ENCODE data around the gene ZNF511.
"Not testable (repeated sequence)": the region's sequence is repeated elsewhere in the genome, so short reads cannot be mapped to it uniquely, and the experiment has no call there.

The ZNF511 gene, protein sequence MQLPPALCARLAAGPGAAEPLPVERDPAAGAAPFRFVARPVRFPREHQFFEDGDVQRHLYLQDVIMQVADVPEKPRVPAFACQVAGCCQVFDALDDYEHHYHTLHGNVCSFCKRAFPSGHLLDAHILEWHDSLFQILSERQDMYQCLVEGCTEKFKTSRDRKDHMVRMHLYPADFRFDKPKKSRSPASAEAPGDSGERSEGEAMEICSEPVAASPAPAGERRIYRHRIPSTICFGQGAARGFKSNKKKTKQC

DNA sequence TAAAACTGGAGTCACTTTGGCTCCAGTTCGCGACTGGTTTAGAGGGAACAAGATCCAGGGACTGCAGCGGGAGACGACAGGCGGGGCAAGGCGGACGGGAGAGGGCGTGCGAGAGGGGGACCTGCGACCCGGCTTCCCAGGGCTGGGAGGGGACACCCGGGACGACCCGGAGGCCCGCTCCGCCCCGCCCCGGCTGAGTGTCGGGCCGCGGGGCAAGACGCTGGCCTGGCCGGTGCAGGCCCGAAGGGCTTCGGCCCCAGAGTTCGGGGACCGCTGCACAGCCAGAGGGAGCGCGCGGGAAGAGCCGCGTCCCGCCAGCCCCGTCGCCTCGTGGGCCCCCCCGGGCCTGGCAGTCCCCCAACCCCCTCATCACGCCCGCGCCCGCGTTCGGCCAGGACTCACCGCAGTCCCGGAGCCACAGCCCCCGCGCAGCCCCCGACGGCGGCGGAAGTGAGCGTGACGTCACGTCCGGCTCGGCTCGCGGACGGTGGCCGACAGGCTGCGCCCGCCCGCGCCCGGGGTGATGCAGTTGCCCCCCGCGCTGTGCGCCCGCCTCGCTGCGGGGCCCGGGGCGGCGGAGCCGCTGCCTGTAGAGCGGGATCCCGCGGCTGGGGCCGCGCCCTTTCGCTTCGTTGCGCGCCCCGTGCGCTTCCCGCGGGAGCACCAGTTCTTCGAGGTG is at the start of gene ZNF511, which contains the start of gene TUBGCP2:
Gene ZNF511 (plus strand): TSS at position 494 of the 679 bp plus-strand sequence. CDS start 30 bp downstream, at position 524.
Gene TUBGCP2 (minus strand): TSS at position 452 of the 679 bp plus-strand sequence. CDS start 5,931 bp downstream, outside the sequence.
- peak; percentile 91 for DNase-seq (ENCODE audit: low spot score)

DNA sequence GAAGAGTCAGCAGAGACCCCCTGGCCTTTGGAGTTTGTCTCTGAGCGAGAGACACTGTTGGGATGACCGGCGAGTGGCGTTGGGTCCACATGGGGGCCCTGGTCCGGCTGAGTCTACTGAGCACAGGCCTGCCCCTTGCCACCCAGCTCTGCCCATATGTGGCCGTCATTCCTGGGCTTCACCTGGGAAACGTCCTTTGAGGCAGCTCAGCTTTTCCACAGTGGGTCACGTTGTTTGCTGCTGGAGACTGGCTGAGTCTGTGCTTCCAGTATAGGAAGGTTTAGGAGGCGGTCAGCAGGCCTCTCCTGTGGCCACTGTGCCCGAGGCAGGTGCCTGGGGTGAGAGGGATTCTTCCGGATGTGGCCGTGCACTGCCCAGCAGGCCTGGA is 49.1 kb upstream of the ZNF511 start:
- DNase-seq (ENCODE audit: low spot score), result no peak

DNA sequence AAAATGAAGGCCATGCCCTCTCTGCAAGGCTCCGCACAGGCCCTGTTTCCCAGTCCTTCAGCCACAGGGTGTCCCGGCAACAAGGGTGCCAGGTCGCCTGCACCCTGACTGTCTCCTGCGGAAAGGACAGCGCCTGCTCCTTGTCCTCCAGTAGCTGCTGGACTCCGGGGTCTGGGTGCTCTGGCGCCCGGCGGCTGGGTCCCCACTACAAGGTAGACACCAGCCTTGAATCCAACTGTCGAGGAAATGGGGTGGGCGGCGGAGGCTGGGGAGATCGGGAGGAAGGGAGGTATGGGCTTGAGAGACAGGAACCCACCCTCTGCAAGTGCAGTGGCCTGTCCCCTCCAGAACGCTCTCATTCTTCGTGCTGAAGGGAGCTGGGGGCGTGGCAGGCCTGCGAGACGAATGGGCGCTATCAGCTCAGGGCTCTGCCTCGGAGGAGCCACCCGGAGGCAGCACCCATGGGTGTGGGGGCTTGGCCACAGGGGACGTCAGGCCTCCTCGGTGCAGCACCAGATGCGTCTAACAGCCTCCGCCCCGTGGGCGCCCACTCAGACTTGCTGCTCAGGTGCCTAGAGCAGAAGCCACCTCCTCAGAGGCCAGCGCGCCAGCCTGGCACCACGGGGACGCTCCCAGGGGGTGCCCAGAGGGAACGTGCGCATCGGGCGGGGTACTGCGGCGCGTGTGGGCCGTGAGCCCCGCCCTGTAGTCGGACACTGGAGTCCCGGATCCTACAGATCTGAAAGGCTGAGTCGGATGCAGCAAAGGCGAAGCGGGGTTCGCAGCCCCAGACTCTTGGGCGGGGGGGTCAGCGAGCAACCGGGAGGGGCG is 47.6 kb upstream of the ZNF511 start:
- peak; percentile 74 for DNase-seq (ENCODE audit: low spot score)

DNA sequence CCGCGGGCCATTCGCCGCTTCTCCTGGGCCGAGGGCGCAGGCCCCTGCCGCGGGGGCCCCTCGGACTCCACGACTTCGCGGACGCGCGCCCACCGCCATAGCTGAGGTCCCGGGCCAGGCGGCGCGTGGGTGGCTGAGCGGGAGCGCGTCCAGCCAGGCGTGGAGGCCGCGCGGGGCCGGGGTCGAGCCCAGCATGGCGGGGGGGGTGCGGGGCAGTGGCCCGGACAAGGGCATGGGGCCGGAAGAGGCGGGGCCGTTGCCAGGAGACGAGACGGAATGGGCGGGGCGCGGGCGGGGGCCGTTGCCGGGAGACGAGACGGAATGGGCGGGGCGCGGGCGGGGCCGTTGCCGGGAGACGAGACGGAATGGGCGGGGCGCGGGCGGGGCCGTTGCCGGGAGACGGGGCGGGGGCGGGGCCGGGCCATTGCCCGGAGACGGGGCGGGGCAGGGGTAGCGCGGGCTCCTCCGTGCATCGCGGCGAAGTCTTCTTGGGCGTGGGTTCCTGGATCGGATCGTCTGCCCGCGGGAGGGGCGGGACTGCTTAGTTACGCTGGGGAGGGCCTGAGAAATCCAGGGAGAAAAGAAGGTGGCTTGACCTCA is 46.9 kb upstream of the ZNF511 start:
- DNase-seq (ENCODE audit: low spot score), result peak; percentile 85

DNA sequence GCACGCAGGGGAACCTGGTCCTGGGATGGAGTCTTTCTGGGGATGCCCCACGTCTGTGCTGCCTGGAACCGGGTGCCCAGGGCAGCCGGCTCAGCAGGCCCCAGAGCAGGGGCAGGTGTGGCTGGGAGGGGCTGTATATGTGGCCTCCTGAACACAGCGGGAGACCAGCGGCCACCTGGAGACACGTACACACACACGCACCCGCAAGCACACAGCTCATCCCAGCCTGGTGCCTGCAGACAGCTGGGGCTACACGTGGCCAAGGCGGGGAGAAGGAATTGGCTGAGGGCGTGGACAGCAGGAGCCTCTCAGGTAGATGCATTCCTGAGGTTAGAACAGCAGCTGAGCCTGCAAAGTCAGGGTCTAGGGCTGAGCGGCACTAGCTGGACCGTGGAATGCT is 46.0 kb upstream of the ZNF511 start:
- no peak for DNase-seq (ENCODE audit: low spot score)

DNA sequence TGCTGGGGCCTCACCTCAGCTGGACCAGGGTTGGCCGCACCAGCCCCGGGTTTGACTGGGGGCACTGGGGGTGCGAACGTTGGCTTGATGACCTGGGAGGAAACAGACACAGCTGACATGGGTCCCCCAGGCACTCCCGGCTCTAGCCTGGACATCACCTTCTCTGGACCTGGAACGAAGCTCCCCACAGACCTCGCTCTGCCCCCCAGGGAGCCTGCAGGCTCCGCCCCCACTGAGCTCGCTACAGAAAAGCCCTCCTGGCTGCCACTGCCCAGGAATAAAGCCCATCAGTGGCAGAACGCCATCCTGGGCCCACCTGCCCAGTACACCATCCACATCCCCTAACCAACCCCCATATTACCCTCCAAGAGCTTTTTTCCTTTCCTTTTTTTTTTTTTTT is 45.0 kb upstream of the ZNF511 start:
- no peak for DNase-seq (ENCODE audit: low spot score)

DNA sequence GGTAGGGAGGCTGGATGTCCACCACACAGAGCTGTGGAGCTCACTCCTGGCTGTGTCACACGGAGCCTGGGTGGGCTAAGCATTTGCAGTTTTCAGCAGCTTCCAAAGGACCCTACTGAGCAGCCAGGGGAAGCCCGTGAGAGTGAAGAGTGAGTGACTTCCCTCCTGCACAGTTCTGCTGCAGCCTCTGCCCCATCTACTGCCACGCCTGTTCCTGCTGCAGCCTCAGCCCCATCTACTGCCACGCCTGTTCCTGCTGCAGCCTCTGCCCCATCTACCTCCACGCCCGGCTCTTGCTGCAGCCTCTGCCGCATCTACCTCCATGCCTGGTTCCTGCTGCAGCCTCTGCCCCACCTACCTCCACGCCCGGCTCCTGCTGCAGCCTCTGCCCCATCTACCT is 44.3 kb upstream of the ZNF511 start:
- no peak for DNase-seq (ENCODE audit: low spot score)

DNA sequence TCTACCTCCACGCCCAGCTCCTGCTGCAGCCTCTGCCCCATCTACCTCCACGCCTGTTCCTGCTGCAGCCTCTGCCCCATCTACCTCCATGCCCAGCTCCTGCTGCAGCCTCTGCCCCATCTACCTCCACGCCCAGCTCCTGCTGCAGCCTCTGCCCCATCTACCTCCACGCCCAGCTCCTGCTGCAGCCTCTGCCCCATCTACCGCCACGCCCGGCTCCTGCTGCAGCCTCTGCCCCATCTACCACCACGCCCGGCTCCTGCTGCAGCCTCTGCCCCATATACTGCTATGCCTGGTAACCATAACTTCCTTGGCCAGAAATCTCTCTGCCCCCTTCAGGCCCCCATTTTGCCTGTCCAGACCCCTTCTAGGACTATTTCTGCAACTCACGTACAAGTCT is 43.7 kb upstream of the ZNF511 start:
- DNase-seq (ENCODE audit: low spot score), result not testable (repeated sequence)

DNA sequence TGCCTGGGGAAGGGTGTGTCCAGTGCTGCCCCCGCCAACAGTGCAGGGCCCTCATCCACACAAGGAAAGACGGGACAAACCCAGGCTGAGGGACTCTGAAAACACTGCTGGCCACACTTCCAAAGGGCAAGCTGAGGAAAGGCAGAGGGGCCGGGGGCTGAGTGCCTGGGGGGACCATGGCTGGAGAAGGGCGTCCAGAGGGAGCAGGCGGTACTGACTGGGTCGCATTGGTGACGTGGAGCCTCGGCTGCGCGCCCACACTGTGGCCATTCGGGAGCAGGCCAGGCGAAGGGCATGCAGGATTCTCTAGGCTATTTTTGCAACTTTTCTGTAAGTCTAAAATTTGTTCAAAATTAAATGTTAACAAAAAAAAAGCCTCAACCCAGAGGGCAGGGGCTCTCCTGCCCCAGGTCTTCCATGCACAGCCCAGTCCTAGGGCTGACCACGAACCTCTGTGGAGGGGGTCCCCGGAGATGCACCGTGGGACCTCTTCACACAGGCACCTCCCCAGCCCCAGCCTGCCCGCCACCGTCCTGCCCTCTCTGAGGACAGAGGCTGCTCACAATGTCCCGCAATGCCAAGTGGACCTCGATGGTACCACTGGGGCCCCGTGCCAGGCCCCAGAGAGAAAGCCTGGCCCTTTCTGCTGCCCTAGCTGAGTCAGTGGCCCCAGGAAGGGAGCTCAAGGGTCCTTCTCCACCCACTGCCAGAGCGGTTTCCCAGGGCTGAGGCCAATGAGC is 42.5 kb upstream of the ZNF511 start:
- DNase-seq (ENCODE audit: low spot score), result no peak

DNA sequence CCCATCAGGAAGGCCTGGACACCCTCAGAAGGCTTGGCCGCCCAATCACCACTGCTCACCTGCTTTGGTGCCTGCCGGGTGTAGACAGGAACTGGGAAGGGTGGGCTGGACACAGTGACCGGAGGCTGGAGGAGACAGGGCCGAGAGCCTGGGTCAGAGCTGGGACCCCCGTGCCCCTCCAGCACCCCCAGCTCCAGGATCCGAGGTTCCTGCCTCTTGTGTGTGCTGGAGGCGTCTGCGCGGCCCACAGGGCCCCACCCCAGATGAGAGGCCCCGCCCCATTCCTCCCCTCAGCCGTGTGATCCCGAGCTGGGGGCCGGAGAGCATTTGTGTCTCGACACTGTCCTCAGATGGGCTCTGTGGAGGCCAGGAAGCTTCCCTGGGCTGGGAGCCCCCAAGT is 41.4 kb upstream of the ZNF511 start:
- no peak for DNase-seq (ENCODE audit: low spot score)

DNA sequence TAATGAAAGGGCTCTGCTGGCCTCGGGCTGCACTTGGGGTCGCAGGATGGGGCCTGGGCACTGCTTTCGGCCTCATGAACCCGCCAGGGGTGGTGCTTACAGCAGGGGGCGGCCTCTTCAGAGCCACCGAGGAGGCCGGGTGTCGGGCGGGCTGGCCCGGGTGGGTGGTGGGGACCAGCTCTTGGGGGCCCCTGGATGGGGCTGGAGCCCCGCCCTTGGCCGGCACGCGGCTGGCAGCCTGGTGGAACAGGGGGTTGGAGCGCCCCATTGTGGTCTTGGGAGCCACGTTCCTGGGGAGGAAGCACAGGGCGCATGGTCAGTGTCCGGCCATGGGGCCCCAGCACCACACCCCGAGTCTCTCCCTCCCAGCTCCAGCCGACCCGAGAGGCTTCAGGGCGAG is 40.9 kb upstream of the ZNF511 start:
- no peak for DNase-seq (ENCODE audit: low spot score)

DNA sequence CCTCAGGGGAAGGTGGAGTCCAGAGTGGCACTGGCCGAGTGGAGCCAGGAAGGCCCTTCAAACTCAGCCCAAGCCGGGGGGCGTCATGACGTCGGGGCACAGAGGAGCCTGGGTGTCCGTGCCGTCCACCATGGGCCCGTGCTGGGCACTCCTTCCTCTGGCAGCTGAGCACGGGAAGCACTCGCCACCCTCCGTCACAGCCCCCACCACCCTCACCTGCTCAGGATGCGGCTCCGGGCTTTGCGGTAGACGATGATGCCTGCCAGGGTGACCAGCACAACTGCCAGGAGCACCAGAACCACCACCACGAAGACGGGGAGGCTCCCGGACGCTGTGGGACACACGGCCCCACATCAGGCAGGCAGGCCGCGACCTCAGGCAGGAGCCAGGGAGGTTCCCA is 40.2 kb upstream of the ZNF511 start:
- no peak for DNase-seq (ENCODE audit: low spot score)

DNA sequence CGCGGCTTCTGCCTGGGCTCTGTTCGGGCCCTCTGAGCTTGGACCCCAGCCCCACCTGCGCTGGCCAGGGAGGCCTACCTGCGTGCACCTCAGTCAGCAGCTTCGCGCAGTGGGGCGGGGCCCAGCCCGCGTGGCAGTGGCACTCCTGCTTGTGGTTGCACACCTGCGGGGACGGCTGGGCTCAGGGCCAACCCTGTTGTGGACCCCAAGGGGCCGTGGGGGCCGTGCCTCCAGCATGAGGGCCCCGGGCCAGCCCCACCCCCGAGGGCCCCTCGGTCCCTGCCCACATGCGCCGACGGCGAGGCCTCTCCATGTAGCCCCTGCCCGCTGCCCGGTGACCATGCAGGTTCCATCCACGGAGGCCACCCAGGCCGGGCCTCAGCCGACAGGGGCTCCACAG is 39.3 kb upstream of the ZNF511 start:
- no peak for DNase-seq (ENCODE audit: low spot score)

DNA sequence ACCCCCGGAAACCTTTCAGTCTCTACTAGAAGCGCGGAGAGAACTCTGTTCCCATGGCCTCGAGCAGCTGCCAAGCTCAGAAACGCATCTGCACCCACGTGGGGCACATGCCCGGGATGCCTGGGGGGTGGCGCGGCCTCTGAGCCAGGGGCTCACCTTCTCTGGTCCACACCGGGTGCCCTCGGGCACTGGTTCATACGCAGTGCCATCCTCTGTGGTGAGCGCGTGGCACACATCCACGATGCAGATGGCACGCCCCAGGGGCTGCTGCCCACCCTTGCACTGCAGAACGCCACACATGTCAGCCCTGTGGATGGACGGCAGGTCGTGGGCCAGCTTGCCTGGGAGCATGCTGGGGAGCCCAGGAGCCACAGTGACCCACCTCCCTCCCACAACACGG is 38.5 kb upstream of the ZNF511 start:
- no peak for DNase-seq (ENCODE audit: low spot score)

DNA sequence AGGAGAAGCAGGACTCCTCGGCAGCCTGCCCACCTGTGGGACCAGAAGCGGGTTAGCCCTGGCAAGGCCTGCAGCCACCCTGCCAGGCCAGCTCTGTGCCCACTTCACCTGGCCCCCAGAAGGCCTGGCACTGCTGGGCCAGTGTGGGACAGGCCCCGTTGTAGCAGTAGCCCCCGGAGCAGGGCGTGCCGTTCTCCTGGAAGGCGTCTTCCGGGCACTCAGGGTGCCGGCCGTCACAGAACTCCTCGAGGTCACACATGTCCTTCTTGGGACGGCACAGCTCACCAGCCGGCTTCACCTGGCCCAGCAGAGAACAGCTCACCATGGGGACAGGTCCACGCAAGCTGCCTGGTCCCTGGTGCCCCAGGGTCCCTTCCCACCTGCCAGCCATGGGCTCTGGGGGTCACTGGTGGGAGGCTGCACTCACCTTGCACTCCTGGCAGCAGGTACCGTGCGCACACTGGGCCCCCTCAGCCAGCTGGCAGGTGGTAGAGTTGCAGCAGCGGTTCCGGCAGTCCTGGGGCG is 37.9 kb upstream of the ZNF511 start:
- no peak for DNase-seq (ENCODE audit: low spot score)

DNA sequence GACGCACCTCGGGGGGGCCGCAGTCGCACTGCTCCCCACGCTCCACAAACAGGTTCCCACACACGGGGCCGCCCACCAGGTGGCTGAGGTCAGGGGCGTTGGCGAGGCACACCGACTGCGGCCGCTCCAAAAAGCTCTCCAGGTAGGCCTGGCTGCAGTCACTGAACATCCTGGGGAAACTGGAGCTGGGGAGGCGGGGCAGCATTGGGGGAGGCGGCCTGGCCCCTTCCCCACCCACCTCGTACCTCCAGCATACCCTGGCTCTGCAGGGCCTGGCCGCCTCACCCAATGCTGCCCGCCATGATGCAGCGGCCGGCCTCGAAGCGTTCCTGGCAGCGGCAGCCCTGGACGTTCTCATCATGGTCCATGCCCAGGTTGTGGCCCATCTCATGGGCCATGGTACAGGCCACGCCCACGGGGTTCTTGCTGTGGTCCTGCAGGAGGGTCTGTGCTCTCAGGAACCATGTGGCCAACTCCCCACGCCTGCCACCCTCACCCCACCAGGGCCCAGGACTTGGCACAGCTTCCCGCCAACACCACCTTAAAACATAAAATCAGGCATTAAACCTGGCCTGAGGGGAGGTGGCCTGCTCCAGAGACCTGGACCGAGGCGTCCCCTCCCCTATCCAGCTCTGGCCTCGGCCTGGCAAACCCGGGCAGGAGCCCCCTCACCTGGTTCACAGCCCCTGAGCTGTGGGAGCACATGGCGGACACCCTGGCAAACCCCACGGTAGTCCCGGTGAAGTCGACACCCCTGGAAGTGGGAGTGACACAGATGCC is 37.0 kb upstream of the ZNF511 start:
- no peak for DNase-seq (ENCODE audit: low spot score)

DNA sequence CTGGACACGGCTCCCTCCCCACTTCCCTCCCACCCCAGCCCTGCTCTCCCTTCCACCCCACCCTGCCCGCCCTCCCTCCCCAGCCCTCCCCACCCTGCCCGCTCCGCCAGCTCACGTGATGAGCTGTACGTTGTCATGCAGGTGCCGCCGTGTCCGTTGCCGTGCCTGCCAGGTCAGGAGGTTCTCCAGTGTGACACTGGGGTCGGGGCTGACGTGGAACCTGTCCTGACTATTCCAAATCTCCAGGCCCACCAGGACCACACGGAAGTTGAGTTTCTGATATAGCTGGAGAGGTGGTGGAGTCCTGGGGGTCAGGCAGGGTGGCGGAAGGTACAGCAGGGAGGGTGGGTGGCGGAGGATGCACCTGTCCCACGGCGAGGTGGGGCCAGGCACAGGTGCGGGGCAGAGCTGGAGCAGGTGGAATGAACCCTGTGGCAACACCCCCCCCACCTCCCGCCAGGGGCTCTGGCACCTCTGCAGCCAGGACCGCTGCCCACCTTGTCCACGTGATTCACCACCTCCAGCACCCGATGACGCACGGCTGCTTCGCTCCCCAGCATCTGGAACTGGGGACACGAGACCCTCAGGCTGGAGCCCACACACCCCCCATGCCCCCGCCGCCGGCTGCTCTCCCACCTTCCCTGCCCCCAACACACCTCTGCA is 36.3 kb upstream of the ZNF511 start:
- no peak for DNase-seq (ENCODE audit: low spot score)

DNA sequence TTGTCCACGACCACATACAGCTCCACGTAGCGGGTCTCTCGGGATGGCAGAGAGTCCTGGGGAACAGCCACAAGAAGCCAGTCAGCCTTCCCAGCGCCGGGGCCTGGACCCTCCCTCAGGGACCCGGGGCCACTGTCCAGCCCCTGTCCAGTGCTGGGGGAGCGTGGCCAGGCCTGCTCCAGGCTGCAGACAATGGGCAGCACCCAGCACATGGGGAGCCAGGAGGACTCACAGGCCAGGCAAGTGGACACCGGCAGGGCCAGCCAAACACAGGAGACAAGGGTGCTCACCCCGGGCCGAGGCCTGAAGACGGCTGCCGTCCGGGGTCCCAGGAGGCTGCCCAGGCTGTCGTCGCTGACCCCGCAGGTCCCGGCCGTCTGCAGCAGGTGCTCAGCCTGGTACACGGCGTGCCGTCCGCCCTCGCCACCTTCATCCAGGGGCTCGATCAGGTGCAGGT is 35.7 kb upstream of the ZNF511 start:
- DNase-seq (ENCODE audit: low spot score), result no peak

DNA sequence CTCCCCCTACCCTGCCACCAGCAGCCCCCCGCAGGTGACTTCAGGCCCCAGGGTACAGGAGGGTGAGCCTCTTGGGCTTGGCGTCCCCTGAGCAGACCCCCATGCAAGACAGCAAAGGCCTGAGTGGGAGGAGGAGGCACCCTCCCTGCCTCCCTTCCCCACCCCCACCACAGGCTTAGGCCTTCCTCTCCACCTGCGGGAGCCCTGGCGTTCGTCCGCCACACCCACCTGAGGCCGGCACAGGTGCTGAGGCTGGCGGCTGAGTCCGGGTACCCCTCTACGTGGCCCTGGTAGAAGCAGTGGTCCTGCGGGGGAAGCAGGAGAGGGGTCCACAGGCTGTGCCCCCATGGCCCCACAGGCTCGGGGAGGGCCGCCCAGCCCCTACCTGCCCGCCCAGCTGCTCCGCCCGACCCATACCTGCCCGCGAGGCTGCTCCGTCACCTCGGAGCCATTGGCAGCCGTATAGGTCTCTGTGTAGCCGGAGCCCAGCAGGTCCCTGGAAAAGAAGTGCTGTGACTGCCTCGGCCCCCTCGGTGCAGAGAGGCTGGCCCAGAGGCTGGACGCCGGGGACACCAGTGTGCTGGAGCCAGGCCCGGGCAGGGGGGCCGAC is 35.1 kb upstream of the ZNF511 start:
- no peak for DNase-seq (ENCODE audit: low spot score)
